CD4-positive, alpha-beta T cell (primary cell): ENCODE measurements around the gene SETBP1. TPM values are rescaled to one million over a fixed set of nuclear protein-coding genes. Genes with fewer than 3 reads are reported as not detected.

Experiments
- ATAC-seq: fragments of 200-7000 bp; cut with Tn5 transposase; one replicate; pipeline ENCODE4 v1.10.0; 2022; ENCODE audit warnings: mild to moderate bottlenecking; ENCODE audit not compliant: poor library complexity
- CTCF ChIA-PET: fragments of 350-600 bp; sonication (Branson Sonifier 250); formaldehyde crosslinking; loops from one replicate; lab custom pipeline; 2021; ENCODE audit warnings: antibody characterized with exemption, inconsistent platforms; lab: Charles Lee
- POLR2A ChIA-PET: fragments of 350-600 bp; sonication (Branson Sonifier 250); formaldehyde crosslinking; loops from one replicate; lab custom pipeline; 2021; ENCODE audit warnings: antibody characterized with exemption, inconsistent platforms; lab: Charles Lee
- DNase-seq, 14 experiments: peaks; one replicate each; pipeline ENCODE4 v3.0.0-alpha.2; 2013 to 2020; ENCODE audit warnings: mixed read lengths in 2 of 14
- H3K27ac ChIP-seq, 2 donors: one replicate each; pipeline versions ENCODE4 v1.5.1 to v1.7.0; 2013; ENCODE audit warnings: low read length in 2 of 2, low read depth in 1 of 2, mild to moderate bottlenecking in 1 of 2
- H3K27me3 ChIP-seq, 2 experiments: 1 replicate in 1 of 2; 2 replicates in 1 of 2; pipeline versions ENCODE4 v1.6.1 to v1.7.0; 2013; ENCODE audit warnings: low read length in 2 of 2, control low read depth in 1 of 2, mild to moderate bottlenecking in 1 of 2, moderate library complexity in 1 of 2; ENCODE audit not compliant: insufficient read depth in 2 of 2, control insufficient read depth in 1 of 2
- H3K36me3 ChIP-seq: one replicate; pipeline ENCODE4 v1.6.1; 2013; ENCODE audit warnings: low read length, control low read depth; ENCODE audit not compliant: insufficient read depth
- H3K4me1 ChIP-seq: one replicate; pipeline ENCODE4 v1.6.1; 2013; ENCODE audit warnings: low read length, control low read depth; ENCODE audit not compliant: insufficient read depth
- H3K4me3 ChIP-seq: one replicate; pipeline ENCODE4 v1.5.1; 2013; ENCODE audit warnings: mild to moderate bottlenecking, low read length, moderate library complexity
- H3K9me3 ChIP-seq, 2 experiments: 1 replicate in 1 of 2; 2 replicates in 1 of 2; pipeline versions ENCODE4 v1.6.1 to v1.7.0; 2013; ENCODE audit warnings: low read length in 2 of 2, mild to moderate bottlenecking in 2 of 2, control low read depth in 1 of 2, moderate library complexity in 1 of 2; ENCODE audit not compliant: control insufficient read depth in 1 of 2, insufficient read depth in 1 of 2
- H3K27ac Mint-ChIP-seq: one replicate; pipeline ENCODE4 v1.8.0; 2020; ENCODE audit warnings: mixed read lengths
- H3K27me3 Mint-ChIP-seq: one replicate; pipeline ENCODE4 v1.8.0; 2021; ENCODE audit warnings: mixed read lengths
- H3K36me3 Mint-ChIP-seq: one replicate; pipeline ENCODE4 v1.8.0; 2021; ENCODE audit warnings: low read depth, mixed read lengths
- H3K4me1 Mint-ChIP-seq: one replicate; pipeline ENCODE4 v1.8.0; 2021; ENCODE audit warnings: low read depth, mixed read lengths
- H3K4me3 Mint-ChIP-seq: one replicate; pipeline ENCODE4 v1.8.0; 2020; ENCODE audit warnings: mild to moderate bottlenecking, mixed read lengths
- H3K9me3 Mint-ChIP-seq: one replicate; pipeline ENCODE4 v1.8.0; 2020; ENCODE audit warnings: mixed read lengths
- CTCF ChIP-seq: fragments of 200-600 bp; IDR thresholded peaks from one replicate; pipeline ENCODE4 v1.8.0; 2022; ENCODE audit warnings: antibody characterized with exemption, mild to moderate bottlenecking
- intact Hi-C, 2 experiments: fragments of 100-400 bp; cut with DNase I in 1 of 2; cut with micrococcal nuclease in 1 of 2; formaldehyde crosslinking; loops; one replicate each; pipeline versions ENCODE4 v1.15.1 to v1.9.0; 2023 to 2025; cut with DNase I, micrococcal nuclease
- total RNA-seq, 174 experiments: library from RNA in 2 of 174; stranded (reverse) in 2 of 174; gene quantifications; one replicate each; pipeline ENCODE4 v1.2.3 and lab custom pipeline; 2021 to 2026

Gene SETBP1
- total RNA-seq, 2 experiments from 2014 or later, result 0.25 to 0.41 TPM

DNA sequence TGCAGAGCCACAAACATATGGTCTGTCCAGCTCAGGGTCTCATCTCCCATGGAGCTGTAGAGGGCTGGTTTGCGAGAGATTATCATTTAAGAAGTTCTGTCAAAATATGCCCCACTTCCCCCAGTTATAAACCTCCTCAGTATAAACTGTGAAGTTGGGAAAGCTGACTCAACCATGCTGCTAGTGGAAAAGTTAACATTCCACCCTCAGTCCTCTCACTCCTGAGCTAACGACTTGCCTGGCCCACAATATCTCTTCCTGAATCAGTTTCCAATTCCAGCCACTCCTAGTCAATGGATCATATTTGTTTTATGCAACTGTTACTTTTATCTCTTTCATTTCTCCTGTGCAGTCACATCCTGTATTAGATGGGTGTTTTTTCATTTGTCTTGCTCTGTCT is 326.2 kb downstream of the SETBP1 start:
- TF ChIP-seq CTCF, result no peak
- ATAC-seq, result no peak
- no peak overlapping the region for H3K4me3 ChIP-seq
- no peak overlapping the region for H3K27ac ChIP-seq
- Mint-ChIP-seq H3K36me3 (no peaks in the 10 kb centered on the region), H3K27me3 (no peaks in the 10 kb centered on the region), H3K27ac (no peak overlapping the region), H3K4me3 (no peak overlapping the region), H3K4me1 (peaks cover 21% of the 10 kb centered on the region), H3K9me3 (no peaks in the 10 kb centered on the region)
- no peak for DNase-seq
- peaks cover 4% of the 10 kb centered on the region for H3K4me1 ChIP-seq
- ChIA-PET CTCF (no interaction called here), POLR2A (no interaction called here)
- H3K36me3 ChIP-seq, result no peaks in the 10 kb centered on the region
- no peaks in the 10 kb centered on the region for H3K9me3 ChIP-seq
- intact Hi-C loops, result no loop called here
- H3K27me3 ChIP-seq, result no peaks in the 10 kb centered on the region

DNA sequence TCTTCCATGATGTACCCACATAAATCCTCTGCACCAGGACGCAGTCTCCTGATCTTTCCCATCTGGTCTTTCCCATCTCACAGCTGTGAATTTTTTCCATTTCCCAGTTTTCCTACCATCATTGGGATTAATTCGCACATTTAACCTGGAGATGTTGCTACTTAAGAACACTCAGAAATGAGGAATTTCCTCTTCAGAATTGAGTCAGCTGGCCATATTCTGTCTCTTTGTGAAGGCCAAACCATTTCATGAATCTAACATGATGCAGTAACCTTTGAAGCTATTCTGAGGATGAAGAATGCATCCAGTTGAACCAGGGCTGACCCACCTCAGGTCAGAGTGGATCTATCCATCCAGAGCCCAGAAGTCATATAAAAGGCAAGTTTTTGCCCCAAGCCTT is 326.8 kb downstream of the SETBP1 start:
- Mint-ChIP-seq H3K36me3 (no peaks in the 10 kb centered on the region), H3K27me3 (no peaks in the 10 kb centered on the region), H3K4me1 (peaks cover 21% of the 10 kb centered on the region), H3K9me3 (no peaks in the 10 kb centered on the region), H3K4me3 (no peak overlapping the region), H3K27ac (no peak overlapping the region)
- Histone ChIP-seq H3K4me3 (no peak overlapping the region), H3K4me1 (peaks cover 4% of the 10 kb centered on the region), H3K9me3 (no peaks in the 10 kb centered on the region), H3K27me3 (no peaks in the 10 kb centered on the region), H3K36me3 (no peaks in the 10 kb centered on the region), H3K27ac (no peak overlapping the region)
- TF ChIP-seq CTCF, result no peak
- ATAC-seq (no peak), DNase-seq (no peak)
- ChIA-PET POLR2A (no interaction called here), CTCF (no interaction called here)
- intact Hi-C loops, result no loop called here

- Histone ChIP-seq H3K9me3 (no peaks in the 10 kb centered on the region), H3K27ac (no peak overlapping the region), H3K27me3 (no peaks in the 10 kb centered on the region), H3K4me1 (peaks cover 4% of the 10 kb centered on the region), H3K36me3 (no peaks in the 10 kb centered on the region), H3K4me3 (no peak overlapping the region)
- ChIA-PET POLR2A (no interaction called here), CTCF (no interaction called here)
- TF ChIP-seq CTCF, result no peak
- ATAC-seq, result no peak
- Mint-ChIP-seq H3K27ac (no peak overlapping the region), H3K4me3 (no peak overlapping the region), H3K9me3 (no peaks in the 10 kb centered on the region), H3K4me1 (peaks cover 21% of the 10 kb centered on the region), H3K36me3 (no peaks in the 10 kb centered on the region), H3K27me3 (no peaks in the 10 kb centered on the region)
- peak in 3 of 14 experiments; percentile 4 to 7 (median 4) for DNase-seq
- intact Hi-C loops, result no loop called here
Observed at GRCh38 chr18:45008694-45009413, 328.2 kb downstream of the SETBP1 start.
